Uterus (tissue), 4 donors: ENCODE measurements around the gene BCL7C. TPM values are rescaled to one million over a fixed set of nuclear protein-coding genes. Genes with fewer than 3 reads are reported as not detected.
A peak's percentile ranks its signal among the peaks of the same experiment; 100 is the strongest.

Source experiments
- DNase-seq, 2 donors: peaks; one replicate each; pipeline ENCODE4 v3.0.0-alpha.2; 2019 to 2020
- H3K27ac ChIP-seq, 2 donors: fragments of 200-600 bp; sonication (generic); 1 replicate in 1 of 2; 2 replicates in 1 of 2; pipeline ENCODE4 v1.5.1; 2016 to 2018
- H3K27me3 ChIP-seq, 2 donors: fragments of 200-600 bp; sonication (generic); one replicate each; pipeline ENCODE4 v1.5.1; 2018 to 2019; ENCODE audit warnings: control low read depth in 1 of 2
- H3K36me3 ChIP-seq, 2 donors: fragments of 200-600 bp; sonication (generic); one replicate each; pipeline ENCODE4 v1.5.1; 2019; ENCODE audit warnings: control low read depth in 1 of 2
- H3K4me1 ChIP-seq, 2 donors: fragments of 200-600 bp; sonication (generic); one replicate each; pipeline ENCODE4 v1.5.1; 2018 to 2019; ENCODE audit warnings: control low read depth in 1 of 2
- H3K4me3 ChIP-seq, 2 donors: fragments of 200-600 bp; sonication (generic); 1 replicate in 1 of 2; 2 replicates in 1 of 2; pipeline ENCODE4 v1.5.1; 2018 to 2019; ENCODE audit warnings: mild to moderate bottlenecking in 1 of 2
- H3K9me3 ChIP-seq, 2 donors: fragments of 200-600 bp; sonication (generic); one replicate each; pipeline ENCODE4 v1.5.1; 2019; ENCODE audit warnings: control low read depth in 1 of 2
- CTCF ChIP-seq, 4 experiments: fragments of 200-600 bp in 2 of 4; fragments of 450-650 bp in 2 of 4; sonication (generic) in 2 of 4; IDR thresholded peaks; one replicate each; pipeline ENCODE4 v1.5.1; 2016 to 2019; ENCODE audit warnings: antibody characterized with exemption in 4 of 4, mild to moderate bottlenecking in 2 of 4, moderate library complexity in 1 of 4
- POLR2A ChIP-seq, 2 donors: fragments of 450-650 bp; IDR thresholded peaks; one replicate each; pipeline ENCODE4 v1.6.1; 2016; ENCODE audit warnings: antibody characterized with exemption in 2 of 2, mild to moderate bottlenecking in 1 of 2, moderate library complexity in 1 of 2
- intact Hi-C: fragments of 100-400 bp; cut with DNase I; formaldehyde crosslinking; loops from one replicate; pipeline ENCODE4 v1.15.1; 2023; ENCODE audit warnings: low total_unique reads
- total RNA-seq, 4 donors: library from RNA; depleted of rRNA in 3 of 4; stranded (reverse); fragments of >200 nt in 3 of 4; gene quantifications; one replicate each; pipeline versions ENCODE4 v1.1.0 to v1.2.4, GENCODE V29; 2014 to 2023
- donor health status: DM: yes; HTN: yes; CAD: no.

The BCL7C gene
- total RNA-seq, 4 donors from 2014 or later: 16.5 to 44.8 (median 35.2) TPM

DNA sequence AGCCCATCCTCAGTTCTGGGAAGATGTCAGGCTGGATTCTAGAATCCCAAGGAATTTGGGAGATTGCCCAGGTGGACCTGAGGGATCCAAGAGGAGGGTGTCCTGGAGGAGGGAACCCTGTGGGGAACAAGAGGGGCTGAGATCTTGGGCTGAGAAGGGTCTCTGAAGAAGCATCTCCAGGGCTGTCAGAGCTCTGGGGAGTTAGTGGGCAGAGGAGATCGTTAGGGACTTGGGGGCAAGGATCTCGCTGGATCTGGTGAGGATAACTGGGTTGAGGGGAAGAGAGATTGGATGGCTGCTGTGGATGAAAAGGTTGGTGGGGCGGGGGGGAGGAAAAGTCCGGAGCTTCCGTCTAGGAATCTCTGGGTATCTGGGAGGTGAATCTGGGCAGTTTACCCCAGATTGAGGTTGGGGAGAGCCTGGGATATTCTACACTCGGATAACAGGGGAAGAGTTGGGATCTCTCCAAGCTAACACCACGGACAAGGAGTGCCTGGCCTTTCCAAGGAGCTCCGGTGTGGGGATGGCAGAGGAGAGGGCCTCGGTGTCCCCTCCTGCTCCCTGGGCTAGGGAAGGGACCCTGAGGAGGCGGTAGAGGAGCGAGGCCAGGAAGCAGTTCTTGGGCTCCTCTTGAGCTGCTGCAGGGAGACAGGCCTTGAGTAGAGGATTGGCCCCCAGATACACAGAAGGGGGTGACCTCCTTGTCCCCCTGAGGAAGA lies 31.2 kb upstream of the BCL7C start:
- DNase-seq: no peak

DNA sequence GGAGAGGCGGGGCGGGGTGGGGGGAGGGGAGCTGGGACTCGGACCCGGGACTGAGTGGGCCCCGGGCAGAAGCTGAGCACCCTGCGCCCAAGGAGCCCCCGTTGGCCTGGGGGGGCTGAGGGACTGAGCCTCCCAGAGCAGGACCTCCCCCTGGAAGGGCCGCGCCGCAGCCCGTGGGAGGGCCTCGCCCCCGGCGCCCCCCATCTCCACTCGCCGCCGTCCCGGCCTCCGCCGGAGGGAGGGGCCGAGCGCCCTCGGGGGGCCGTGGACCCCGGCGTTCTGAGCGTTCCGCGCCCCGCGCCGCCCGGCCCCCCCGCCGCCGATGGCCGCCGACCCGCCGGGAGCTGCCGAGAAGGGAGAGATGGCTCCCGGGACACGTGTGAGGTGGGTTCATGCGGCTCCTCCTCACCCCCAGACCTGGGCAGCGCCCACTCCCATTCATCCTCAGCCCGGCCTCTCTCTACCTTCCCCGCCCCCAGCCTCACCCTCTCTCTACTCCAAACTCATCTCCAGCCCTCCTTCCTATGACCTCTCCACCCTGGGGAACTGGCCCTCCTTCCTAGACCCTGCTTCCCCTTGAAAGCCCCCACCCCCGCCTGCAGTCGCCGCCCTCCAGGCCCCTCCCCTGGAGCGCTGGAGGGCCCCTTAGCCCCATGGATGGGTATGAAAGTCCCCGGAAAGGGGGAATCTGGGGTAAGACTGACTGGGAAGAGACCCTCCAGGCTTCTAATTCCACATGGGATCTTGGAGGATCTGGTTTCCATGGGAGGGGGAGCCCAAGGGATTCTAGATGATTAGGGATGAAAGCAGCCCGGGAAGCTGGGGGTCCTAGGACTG lies 30.4 kb upstream of the BCL7C start:
- Histone ChIP-seq H3K9me3 (no peaks in the 10 kb centered on the region), H3K27me3 (no peaks in the 10 kb centered on the region), H3K4me1 (peaks cover 0 to 8% of the 10 kb centered on the region in 2 donors), H3K27ac (peak overlapping the region; percentile 91 to 97), H3K4me3 (peak overlapping the region; percentile 66 to 90), H3K36me3 (no peaks in the 10 kb centered on the region)
- DNase-seq: peak; percentile 47 to 49
- TF ChIP-seq CTCF (IDR thresholded peaks at IDR 0.05) (no peak), POLR2A (IDR thresholded peaks at IDR 0.05) (no peak)
- intact Hi-C loops: no loop called here

More for the DNA sequence above, 31.2 kb upstream of the BCL7C start:
- no peaks in the 10 kb centered on the region for H3K36me3 ChIP-seq
- H3K9me3 ChIP-seq: no peaks in the 10 kb centered on the region
- intact Hi-C loops: no loop called here
- peak overlapping the region; percentile 91 to 97 for H3K27ac ChIP-seq
- H3K4me3 ChIP-seq: peak overlapping the region in 1 of 2 donors; percentile 66
- H3K4me1 ChIP-seq: peaks cover 0 to 8% of the 10 kb centered on the region in 2 donors
- H3K27me3 ChIP-seq: no peaks in the 10 kb centered on the region
- TF ChIP-seq POLR2A (IDR thresholded peaks at IDR 0.05) (no peak), CTCF (IDR thresholded peaks at IDR 0.05) (no peak)

DNA sequence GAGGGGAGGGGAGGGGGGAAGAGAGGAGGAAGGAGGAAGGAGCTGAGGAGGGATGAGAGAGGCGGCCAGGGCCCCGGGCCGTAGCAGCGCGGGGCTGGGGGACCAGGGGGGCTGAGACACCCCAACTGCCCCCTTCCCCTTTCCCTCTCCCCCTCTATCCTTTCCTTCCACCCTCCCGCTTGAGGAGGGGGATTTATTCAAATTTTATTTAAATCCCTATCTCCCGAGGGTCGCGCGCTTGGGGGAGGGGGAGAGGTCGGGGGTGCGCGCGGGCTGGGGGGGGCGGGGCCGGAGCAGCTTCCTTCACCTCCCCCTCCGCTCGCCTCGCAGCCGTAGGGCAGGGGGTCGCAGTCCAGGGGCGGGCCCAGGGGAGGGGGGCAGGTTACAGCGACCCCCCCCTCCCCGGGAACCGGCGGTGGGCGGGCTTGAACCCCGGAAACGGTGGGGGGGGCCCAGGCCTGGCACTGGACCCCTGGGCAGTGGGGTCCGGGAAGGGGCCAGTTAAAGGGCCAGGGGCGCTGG lies 29.7 kb upstream of the BCL7C start, which contains the start of gene FBXL19:
FBXL19 (plus strand) TSS at position 19 of the 522 bp plus-strand sequence. CDS start 2,183 bp downstream, outside the sequence.
- Histone ChIP-seq H3K4me1 (peaks cover 0 to 8% of the 10 kb centered on the region in 2 donors), H3K27me3 (no peaks in the 10 kb centered on the region), H3K4me3 (peak within 1 kb of the TSS; percentile 66 to 90), H3K9me3 (no peaks in the 10 kb centered on the region), H3K27ac (peak within 1 kb of the TSS; percentile 94 to 97), H3K36me3 (no peaks in the 10 kb centered on the region)
- TF ChIP-seq CTCF (IDR thresholded peaks at IDR 0.05): no peak
- no peak for TF ChIP-seq POLR2A (IDR thresholded peaks at IDR 0.05)
- DNase-seq: peak in 1 of 2 donors; percentile 67
- intact Hi-C loops: no loop called here

- no peaks in the 10 kb centered on the region for H3K27me3 ChIP-seq
- peak overlapping the region; percentile 94 to 97 for H3K27ac ChIP-seq
- peaks cover 0 to 8% of the 10 kb centered on the region in 2 donors for H3K4me1 ChIP-seq
- TF ChIP-seq CTCF (IDR thresholded peaks at IDR 0.05): no peak
- peak; percentile 18 to 51 for TF ChIP-seq POLR2A (IDR thresholded peaks at IDR 0.05)
- H3K4me3 ChIP-seq: peak overlapping the region; percentile 66 to 90
- H3K9me3 ChIP-seq: no peaks in the 10 kb centered on the region
- H3K36me3 ChIP-seq: no peaks in the 10 kb centered on the region
- intact Hi-C loops: no loop called here
- peak; percentile 99 to 100 for DNase-seq
Measured at GRCh38 chr16:30922960-30923535, 29.2 kb upstream of the BCL7C start.
